GM19035 (cell line): ENCODE results near the gene STEEP1.

Source experiments
- ATAC-seq: cut with Tn5 transposase; IDR thresholded peaks from one replicate; pipeline ENCODE4 v1.9.1; 2021; ENCODE audit not compliant: unreplicated experiment

The STEEP1 gene

DNA sequence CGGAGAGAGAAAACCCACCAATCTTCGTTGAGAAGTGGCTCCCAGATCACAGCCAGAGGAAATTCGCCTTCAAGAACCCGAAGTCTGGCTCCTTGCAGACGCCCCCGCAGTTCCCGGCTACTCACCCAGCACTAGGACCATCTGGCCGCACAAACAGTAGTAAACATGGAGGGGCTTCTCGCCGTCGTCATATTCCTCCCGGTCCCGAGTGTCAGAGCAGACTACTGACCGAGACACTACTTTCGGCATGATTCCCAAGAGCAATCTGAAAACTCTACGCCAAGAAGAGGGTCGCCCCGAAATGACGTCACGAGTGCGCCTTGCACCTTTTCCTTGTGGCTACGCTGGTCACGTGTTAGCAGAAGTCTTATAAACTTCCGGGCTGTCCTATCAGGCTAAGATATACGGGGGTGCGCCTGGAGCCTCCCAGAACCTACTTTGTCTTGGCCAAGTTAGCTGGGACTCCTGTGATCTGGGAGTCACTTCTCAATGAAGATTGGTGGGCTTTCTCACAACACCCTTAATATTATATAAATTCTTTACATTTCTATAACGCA, at the start of gene STEEP1:
STEEP1 (minus strand) TSS at position 303 of the 557 bp plus-strand sequence; CDS start at position 249, 54 bp downstream.
- peak; percentile 89 for ATAC-seq

DNA sequence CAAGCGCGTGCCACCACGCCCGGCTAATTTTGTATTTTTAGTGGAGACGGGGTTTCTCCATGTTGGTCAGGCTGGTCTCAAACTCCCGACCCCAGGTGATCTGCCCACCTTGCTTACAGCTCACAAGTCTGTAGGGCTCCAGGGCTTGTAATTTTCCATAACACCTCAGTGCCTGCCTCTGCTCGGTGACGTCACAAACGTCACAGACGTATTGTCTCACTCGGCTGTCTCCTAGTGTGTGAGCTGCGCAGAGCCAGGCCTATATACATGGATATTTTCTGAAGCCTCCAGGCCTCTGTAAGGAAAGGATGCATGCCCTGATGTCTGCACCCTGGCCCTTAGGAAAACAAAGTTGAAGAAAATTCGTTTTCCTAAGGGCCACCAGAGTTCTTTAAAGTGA, 49.6 kb upstream of the STEEP1 start:
- ATAC-seq: no peak

DNA sequence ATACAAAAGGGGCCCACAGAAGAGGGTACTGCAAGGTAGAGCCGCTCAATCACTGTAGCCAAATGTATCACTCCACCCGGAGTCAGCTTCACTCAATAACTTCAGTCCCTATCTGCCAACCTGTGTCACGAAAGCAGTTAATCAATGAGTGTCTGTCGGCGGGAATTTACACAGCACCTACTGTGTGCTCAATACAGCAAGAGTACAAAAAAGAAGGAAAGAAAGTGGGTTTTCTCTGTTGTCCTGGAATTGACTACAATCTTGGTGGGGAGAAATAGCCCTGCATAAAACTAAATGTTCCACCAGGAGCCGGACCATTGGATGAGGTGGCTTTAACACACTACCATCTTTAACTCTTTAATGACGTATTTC, 41.8 kb upstream of the STEEP1 start:
- ATAC-seq: no peak

DNA sequence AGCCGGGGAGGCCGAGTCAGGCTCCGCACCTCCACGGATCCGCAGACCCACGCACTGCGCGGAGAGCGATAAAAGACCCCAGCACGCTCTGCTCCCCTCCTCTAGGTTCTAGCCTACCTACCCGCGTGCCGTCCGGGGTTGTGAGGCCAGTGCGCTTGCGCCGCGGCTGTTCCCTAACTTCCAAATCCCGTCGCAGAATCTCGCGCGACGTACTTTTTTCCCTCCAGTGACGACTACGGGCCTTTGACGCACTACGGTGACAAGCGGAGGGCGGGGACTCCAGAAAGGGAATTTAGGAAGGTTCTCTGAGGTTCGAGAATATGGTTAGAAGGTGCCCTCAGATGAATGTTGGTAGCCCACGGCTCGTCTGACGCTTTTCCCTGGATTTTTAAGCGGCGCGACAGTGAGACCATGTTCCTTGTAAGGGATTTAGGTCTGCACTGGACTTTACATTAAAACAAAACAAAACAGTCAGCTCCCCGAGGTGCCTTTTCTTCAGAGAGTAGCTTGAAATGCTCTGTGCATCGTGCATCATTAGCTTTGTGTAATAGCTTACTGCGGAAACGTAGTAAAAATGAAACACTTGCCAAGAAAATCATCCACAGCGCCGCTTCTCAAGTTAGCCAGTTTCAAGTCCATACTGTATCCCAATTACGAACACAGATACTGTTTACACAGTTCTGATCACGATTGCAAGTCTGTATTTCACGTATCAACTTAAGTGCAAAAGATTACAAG, 41.2 kb upstream of the STEEP1 start, which contains the start of gene NKRF:
NKRF (minus strand) TSS at position 145 of the 738 bp plus-strand sequence.
- ATAC-seq: peak; percentile 71

DNA sequence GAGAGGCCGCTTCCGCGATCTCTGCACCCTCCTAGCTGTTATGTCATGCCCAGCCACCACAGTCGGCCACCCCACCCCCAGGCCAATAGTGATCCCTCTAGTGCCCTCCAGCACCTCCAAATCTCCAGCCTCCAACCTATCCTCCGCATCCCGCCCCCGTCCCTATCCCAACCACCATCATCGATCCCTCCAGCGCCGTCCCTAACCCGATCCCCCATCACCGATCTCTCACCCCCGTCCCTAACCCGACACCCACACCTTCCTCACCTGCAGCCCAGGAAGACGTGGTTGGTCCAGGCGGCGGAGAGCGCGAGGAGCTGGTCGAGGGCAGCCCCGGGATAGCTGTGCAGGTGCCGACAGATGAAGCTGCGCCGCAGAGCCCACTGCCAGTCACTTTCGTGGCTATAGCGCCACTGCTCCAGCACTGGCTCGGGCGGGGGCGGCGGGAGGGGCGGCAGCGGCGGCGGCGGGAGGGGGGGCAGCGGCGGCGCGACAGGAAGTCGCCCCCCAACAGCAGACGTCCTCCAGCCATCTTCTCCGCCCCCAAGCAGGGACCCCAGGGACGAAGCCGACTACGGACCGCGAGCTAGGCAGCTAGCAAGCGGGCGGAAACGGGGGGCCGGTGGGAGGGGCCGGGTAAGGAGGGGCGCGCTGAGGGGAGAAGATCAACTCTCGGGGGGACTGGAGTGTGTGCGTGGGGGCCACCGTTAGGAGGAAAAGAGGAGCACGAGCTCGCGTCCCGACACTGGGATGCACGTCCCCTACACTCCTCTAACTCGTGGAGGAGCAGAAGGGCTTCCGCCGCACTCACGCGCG, 40.5 kb upstream of the STEEP1 start:
- peak; percentile 34 for ATAC-seq

DNA sequence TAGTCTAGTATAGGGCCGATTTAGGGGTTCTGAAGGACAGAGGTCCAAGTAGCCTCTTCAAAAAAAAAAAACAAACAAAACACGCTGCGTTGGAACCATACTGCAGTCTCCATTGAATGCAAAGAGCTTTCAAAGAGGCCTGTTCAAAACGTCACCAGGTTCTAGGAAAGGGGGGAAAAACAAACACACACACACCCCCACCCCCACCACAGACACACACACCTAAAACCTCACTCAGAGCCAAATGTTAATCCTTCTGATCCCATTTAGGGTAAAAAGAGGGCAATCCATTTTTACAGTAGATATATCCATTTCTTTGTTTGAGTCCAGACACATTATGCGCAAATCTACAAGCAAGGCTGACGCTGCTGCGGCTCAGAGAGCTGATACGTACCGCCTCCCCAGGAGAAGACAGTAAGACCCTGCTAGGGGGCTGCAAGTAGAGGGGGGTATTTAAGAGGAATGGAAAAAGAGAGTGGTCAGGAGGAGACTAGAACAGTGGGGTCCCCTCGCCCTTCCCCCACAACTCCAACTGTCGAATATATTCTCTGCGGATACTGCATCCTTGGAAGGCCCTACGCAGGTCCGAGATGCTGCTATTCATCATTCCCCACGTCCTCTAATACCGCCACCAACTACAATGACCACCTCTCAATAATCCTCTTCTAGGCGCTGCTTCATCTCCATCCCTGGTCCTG, 39.7 kb upstream of the STEEP1 start:
- no peak for ATAC-seq

DNA sequence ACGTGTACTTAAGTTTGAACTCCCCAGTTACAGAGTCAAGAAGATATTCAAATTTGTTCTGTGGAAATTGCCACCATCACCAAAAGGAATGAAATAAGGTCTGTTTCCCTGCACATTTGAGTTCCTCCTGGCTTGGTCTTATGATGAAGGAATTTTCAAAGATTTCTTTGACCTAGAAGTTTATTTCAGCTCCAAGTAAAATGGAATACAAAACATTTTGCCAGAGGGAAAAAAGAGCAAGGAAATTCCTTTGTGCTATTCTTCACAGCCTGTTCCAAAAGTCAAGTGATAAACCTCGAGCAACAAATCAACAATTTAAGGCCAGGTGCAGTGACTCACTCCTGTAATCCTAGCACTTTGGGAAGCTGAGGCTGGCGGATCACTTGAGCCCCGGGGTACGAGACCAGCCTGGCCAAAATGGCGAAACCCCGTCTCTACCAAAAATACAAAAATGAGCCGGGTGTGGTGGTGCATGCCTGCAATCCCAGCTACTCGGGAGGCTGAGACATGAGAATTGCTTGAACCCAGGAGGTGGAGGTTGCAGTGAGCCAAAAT, 37.6 kb upstream of the STEEP1 start:
- no peak for ATAC-seq

DNA sequence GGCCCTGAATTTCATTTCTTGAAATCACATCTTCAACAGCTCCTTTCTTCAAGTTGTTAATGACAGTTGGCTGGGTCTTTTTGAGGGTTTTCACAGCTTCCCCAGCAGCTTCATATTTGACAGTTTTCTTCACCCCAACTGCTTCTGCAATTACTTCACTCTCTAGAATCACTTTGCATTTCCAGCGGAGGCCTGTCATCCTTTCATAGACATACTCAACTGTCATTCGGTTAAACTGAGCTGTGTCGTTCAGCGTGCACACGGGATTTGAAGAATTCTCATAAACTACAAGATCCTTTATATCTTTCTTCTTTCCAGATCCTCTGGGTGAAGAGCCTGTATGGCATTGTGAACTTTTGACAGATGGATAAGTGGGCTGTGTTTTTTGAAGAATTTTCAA, 24.6 kb upstream of the STEEP1 start:
- ATAC-seq: no peak

DNA sequence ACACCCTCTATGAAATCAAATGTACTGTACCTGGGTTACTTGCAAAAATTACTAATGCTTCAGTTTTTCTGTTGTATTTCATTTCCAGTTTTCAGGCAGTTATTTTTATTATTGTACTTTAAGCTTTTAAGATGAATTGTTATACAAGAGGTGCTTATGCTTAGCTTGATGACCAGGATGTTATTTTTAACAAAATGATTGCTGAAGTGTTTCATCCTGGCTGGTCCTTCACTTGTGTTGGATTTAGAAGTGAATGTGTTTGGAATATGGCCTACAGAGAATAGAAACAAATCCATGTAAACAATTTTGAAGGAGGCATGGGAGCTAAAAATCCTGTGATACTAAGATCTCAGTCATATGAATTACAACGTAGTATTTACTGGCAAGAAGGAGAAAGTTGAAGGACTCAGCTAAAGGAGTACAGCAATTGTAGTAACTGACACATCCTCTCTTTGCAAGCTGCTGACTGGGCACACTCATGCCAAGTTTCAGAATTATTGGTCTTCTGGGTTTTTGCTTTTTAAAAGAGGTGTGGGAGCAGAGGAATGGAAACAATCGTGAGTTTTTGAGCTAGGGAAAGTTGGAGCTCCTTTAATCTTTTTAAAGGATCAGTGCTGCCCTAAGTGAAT, 18.3 kb upstream of the STEEP1 start:
- no peak for ATAC-seq

DNA sequence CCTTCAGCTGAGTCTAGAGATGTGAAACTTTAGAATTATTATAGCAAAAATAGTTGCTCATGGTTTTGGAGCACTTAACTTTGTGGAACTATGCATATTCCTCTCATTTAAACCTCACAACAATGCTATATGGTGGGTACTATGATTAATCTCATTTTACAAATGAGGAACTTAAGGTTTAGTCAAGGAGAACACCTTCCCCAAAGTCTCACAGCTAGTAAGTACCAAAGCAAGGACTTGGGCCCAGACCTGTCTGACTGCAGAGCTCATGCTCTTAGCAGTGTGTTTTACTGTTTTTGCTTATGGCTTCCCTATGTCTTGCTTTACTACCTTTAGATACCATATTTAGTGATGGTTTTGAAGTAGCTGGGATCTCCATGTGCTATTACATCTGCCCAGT, 14.2 kb upstream of the STEEP1 start:
- no peak for ATAC-seq

DNA sequence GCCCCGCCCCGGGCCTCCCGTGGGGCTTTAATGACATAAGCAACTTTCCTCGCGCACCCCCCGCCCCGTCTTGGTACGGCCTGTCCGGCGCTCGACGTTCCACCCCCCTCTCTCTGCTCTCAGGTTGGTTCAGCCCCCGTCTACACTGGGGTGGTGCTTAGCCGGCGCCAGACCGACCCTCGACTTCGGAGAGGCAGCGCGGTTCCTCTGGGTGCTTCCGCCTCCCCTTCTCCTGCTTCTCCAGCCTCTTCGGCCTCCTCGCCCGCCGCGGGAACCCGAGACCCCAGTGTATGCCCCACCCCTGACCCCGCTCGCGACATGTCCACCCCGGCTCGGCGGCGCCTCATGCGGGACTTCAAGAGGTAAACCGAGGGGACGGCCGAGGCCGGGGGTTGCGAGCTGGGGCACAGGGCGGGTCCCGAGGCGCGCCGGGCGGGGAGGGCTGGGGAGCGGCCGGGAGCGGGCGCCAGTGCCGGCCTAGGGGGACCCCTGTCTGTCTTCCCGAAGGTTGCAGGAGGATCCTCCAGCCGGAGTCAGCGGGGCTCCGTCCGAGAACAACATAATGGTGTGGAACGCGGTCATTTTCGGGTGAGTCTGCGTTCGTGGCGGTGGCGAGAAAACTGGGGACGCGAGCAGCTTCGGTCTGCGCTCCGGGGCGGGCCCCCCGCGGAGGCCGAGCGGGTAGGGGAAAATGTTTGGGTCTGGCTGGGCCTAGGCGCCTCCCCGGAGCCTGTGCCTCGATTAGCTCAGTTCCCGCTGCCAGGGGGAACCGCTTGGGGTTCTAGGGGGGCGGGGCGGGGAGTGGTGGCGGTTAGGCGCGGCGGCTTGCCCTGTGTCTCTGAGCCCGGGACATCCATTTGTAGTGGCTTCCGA, 9.4 kb upstream of the STEEP1 start, which contains the start of gene UBE2A:
UBE2A (plus strand) TSS at position 170 of the 873 bp plus-strand sequence; CDS start at position 319, 149 bp downstream.
- ATAC-seq: peak; percentile 89

DNA sequence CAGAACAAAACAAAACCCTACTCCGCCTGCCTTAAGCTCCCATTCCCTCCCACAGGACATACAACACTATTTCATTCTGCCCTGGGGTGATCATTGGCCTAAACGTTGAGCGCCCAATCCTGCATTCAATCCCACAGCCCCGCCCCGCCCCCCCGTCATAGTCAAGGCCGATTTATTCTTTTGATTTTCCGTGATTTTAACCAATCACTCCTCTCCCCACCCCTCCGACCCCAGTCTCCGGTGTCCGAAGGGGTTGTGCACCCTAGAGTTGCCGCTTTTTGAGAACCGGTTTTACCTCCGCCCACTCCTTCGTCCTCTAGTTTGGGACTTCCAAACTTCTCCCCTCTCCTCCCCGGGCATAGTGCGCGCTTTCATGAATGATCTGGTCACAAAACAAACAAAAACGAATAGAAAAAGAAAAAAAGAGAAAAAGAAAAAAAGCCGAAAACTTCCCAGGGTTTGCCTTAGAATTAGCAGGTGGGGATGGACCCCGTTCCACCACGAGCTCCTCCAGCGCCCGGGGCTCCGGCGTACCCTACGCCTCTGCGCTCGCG, 8.7 kb upstream of the STEEP1 start:
- peak; percentile 21 for ATAC-seq

DNA sequence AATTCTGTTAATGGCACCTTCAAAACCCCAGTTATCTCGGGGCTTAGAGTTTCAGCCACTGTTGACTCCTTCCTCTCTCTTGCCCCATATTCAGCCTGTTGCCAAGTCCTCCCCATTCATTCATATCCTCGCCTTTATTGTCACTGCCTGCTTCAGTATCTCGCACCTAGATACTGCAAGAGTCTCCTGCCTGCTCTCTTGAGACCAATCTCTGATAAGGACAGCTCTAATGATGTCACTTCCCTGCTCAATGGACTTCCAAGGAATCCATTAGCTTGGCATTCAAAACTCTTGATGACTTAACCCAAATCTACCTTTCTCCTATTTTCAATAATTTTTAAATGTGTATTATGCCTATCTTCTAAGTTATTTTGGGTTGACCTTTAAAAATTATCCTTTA, 8.0 kb upstream of the STEEP1 start:
- no peak for ATAC-seq

DNA sequence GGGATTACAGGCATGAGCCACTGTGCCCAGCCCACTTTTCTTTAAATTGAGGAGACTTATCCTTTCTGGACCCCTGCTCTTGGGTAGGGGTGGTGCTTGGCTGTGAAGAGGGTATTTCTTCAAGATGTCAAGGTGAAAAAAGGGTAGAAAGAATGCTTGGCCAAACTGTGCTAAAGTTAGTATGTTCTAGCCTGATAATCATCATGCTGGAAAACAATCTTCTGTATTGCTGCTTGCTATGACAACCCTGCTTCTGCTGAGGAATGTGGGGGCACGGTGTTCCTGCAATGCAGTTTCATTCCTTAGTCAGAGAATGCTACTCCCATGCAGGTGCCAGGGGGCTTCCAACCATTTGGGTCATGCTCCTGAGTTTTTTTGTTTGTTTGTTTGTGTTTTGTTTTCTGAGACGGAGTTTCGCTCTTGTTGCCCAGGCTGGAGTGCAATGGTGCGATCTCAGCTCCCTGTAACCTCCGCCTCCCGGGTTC, 5.2 kb upstream of the STEEP1 start:
- no peak for ATAC-seq

DNA sequence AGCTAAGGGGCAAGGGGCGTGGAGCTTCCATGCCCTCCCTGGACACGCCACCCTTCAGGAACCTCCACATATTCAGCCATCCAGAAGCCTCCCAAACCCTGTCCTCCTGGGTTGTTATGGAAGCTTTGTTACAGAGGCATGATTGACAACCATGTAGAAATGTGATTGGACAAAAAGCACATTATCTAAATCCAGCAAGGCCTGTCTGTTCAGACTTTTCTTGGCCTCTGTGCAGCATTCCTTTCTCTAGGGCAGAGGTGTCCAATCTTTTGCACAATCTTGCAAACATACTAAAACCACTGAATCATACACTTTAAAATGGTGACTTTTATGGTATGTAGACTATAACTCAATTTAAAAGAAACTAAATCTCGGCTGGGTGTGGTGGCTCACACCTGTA, 12.7 kb downstream of the STEEP1 start:
- no peak for ATAC-seq

DNA sequence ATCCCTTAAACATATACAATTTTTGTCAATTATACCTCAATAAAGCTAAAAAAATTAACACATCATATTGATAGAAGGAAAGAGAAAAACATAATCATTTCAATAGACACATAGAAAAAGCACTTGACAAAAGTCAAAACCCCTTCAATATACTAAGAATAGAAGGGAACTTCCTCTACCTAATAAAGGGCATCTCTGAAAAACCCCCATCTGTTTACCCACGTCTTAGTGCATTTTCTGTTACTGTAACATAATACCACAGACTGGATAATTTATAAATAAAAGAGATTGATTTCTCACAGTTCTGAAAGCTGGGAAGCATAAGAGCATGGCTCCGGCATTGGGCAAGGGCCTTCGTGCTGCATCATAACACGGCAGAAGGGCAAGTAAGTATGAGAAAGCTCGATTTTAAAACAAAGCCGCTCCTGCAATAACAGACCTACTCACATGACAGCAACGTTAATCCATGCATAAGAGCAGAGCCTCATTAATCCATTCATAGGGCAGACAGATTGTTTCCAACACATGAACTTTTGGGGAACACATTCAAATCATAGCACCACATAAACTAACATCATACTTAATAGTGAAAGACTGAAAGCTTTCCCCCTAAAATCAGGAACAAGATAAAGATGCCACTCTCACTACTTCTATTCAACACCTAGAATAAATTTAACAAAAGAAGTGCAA, 15.7 kb downstream of the STEEP1 start:
- peak; percentile 60 for ATAC-seq

DNA sequence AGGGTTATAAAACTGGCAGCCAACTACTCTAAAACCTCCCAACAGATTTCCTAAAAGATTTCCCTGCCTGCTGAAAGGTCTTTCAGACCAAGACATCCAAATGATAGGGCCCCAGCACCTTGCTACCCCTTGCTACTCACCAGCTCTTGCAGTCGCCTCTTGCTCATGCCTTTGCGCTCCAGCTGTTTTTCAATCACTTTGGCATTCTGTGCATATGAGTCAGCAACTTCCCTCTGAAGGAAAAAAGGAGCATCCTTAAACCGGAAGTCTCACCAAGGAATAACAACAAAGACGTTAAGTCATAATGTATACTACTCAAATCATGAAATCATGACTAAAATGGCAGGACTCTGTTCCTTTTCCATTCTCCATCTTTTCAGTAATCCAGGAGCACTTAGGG, 24.0 kb downstream of the STEEP1 start:
- ATAC-seq: no peak

DNA sequence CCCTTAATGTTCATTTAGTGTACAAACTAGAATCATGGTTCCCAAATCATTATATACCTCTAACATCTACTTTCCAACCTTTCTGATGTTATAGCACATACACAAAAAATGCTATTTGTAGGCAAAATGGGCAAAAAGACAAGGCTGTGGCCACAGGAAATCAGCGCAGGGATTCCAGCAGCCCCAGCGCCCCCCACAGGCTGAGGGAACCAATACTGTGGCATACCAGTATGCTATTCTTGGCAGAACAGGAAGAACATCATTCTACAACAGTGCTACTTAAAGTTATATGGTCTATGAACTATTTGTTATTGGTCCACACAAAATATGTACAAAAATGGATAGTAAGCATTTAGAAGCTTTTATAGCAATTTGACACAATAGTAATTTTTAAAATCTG, 25.3 kb downstream of the STEEP1 start:
- no peak for ATAC-seq
